ENCODE results near the gene OR2F1.
"Not testable (repeated sequence)": the region's sequence is repeated elsewhere in the genome, so short reads cannot be mapped to it uniquely, and the experiment has no call there.

The OR2F1 gene

GRCh38 chr7:143958781-143959180 lies 4.1 kb downstream of the OR2F1 start:
- no peak for DNase-seq

GRCh38 chr7:143960813-143961610 lies 6.4 kb downstream of the OR2F1 start:
- DNase-seq, result no peak

- DNase-seq, result no peak
Measured at GRCh38 chr7:143965280-143965679, 10.6 kb downstream of the OR2F1 start.

- no peak for DNase-seq
Measured at GRCh38 chr7:143967398-143967797, 12.8 kb downstream of the OR2F1 start.

GRCh38 chr7:143973870-143974416 lies 19.3 kb downstream of the OR2F1 start:
- no peak for DNase-seq

GRCh38 chr7:143974459-143974858 lies 19.8 kb downstream of the OR2F1 start:
- DNase-seq, result no peak

GRCh38 chr7:143975617-143976016 lies 21.0 kb downstream of the OR2F1 start:
- DNase-seq, result no peak

GRCh38 chr7:143978585-143978984 lies 23.9 kb downstream of the OR2F1 start:
- no peak for DNase-seq

GRCh38 chr7:143979359-143979758 lies 24.7 kb downstream of the OR2F1 start:
- DNase-seq, result no peak

GRCh38 chr7:143979998-143980397 lies 25.4 kb downstream of the OR2F1 start:
- no peak for DNase-seq

GRCh38 chr7:143980746-143981510 lies 26.3 kb downstream of the OR2F1 start:
- no peak for DNase-seq

- DNase-seq, result no peak
Measured at GRCh38 chr7:143983960-143984359, 29.3 kb downstream of the OR2F1 start.

GRCh38 chr7:143987513-143987912 lies 32.9 kb downstream of the OR2F1 start:
- no peak for DNase-seq

- DNase-seq, result no peak
Measured at GRCh38 chr7:143988976-143989745, 34.5 kb downstream of the OR2F1 start.

- DNase-seq, result no peak
Measured at GRCh38 chr7:143992670-143993069, 38.0 kb downstream of the OR2F1 start.

- DNase-seq, result no peak
Measured at GRCh38 chr7:143993924-143994323, 39.3 kb downstream of the OR2F1 start.

GRCh38 chr7:144000020-144000419 lies 45.4 kb downstream of the OR2F1 start, which contains the start of gene OR6B1:
Gene OR6B1, plus strand, starts transcription at chr7:144000320. Its CDS starts 3,677 bp downstream, at chr7:144003997.
- DNase-seq, result no peak

GRCh38 chr7:144001543-144001942 lies 46.9 kb downstream of the OR2F1 start:
- DNase-seq, result no peak

GRCh38 chr7:144004703-144005102 lies 50.1 kb downstream of the OR2F1 start:
- DNase-seq, result no peak

GRCh38 chr7:144006029-144006691 lies 51.5 kb downstream of the OR2F1 start:
- DNase-seq, result no peak

GRCh38 chr7:144006692-144007042 lies 52.0 kb downstream of the OR2F1 start:
- DNase-seq, result no peak

- no peak for DNase-seq
Measured at GRCh38 chr7:144009361-144009760, 54.7 kb downstream of the OR2F1 start.

GRCh38 chr7:144010061-144010460 lies 55.4 kb downstream of the OR2F1 start:
- DNase-seq, result not testable (repeated sequence)
